GM11168 (cell line): Measurements from ENCODE around the gene WHRN.

Experiments
- in situ Hi-C: fragments of 300-500 bp; cut with MboI; formaldehyde crosslinking; loops from one replicate; pipeline ENCODE4 v1.12.0; 2022; ENCODE audit warnings: low sequenced_read_pairs; ENCODE audit not compliant: unreplicated experiment

Gene WHRN

GRCh38 chr9:114505187-114506081, at the start of gene WHRN:
Gene WHRN, minus strand, starts transcription at chr9:114505473. Its CDS starts 672 bp downstream, at chr9:114504801.
- in situ Hi-C loops: no loop called here

DNA sequence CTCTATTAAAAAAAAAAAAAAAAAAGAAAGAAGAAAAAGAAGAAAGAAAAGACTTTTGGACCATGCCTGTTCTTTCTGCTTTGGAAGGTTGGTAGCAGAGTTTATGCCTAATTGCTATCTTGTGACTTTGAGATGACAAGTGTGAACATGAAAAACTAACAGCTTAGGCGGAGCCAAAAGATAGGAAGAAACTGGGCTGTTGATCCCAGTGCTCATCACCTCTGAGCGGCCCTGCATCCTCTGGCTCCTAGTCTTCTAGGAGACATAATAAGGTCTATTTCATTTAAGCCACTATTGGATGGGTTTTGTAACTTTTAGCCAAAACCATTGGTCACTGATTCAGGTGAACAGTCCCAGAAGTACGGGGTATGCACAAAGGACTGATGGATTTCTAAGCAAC, 47.9 kb upstream of the WHRN start:
- in situ Hi-C loops: no loop called here

DNA sequence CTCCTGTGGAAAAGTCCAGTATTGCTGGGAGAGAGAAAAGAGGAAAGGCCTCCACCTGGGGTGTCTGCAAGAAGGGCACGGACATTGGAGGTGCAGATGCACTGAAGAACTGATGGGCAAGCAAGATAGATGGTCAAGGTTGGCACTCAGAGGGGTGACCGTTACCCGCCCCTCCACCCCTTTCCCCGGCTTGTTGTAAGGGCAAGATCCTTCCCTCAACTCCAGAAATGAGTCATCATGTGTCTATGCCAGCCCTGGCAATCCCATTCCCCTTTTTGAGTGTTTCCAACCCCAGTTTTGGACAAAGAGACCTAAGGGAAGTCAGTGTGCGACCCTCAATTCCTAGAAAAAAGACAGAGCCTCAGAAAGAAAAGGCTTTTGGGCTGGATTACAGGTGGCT, 47.4 kb upstream of the WHRN start:
- in situ Hi-C loops: no loop called here

DNA sequence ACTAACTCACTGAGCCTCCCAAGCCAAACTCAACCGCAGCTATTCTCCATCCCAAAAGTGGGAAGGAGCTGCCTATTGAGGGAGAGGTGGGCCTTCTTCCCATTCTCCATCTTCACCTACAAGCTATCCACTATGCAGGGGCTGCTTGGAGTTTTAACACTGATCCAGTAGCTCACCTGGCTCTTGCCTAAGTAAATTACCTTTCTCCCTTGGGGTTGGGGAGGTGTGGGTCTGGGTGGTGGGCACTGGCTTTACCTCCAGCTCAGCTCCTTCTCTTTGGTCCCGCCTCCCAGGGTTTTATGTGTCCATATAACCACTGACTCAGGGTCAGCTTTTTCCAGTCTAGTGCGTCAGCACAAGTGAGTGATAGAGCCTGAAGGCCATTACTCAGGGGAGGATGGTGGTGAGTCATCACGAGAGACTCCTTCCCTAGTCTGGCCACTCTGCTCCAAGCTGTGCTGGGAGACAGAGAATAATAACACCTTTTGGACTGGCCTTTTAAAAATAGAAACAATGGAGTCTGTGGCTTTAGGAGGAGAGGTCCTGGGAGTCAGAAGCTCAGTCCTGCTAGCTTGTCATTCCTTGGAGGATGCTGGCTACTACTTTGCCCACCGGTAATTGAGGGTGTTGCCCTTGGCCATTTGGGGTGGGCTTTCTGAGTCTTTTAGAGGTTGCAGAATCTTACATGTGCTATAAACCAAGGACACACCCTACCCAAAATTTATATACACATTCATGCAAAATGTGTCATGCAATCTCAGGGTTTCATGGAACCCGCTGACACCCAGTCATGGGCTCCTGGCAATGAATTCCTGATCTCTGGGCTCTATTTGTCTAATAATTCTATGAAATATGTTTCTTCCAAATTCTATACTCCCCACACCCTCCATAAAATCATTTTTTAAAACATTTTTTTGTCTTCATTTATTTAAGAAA, 46.7 kb upstream of the WHRN start:
- in situ Hi-C loops: no loop called here

- in situ Hi-C loops: no loop called here
Measured at GRCh38 chr9:114549697-114550330, 44.5 kb upstream of the WHRN start.

GRCh38 chr9:114546851-114547250, 41.6 kb upstream of the WHRN start:
- in situ Hi-C loops: no loop called here

DNA sequence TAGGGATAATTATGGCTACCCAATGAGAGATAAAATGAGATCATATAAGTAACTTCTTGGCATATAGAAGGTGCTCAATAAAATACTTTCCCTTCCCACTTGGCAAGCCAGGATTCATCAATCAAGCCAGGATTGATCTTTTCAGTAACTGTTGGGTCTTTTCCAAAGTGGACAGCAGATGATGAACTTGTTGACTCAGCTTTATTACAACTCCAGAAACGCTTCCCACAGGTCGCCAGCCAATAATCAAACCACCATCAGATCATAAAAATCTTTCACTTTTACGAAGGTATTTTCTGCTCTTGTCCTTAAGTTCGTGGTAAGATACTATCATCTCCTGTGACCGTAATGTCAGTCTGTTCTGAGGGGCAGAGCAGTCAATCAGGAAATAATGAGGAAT, 39.8 kb upstream of the WHRN start:
- in situ Hi-C loops: no loop called here

DNA sequence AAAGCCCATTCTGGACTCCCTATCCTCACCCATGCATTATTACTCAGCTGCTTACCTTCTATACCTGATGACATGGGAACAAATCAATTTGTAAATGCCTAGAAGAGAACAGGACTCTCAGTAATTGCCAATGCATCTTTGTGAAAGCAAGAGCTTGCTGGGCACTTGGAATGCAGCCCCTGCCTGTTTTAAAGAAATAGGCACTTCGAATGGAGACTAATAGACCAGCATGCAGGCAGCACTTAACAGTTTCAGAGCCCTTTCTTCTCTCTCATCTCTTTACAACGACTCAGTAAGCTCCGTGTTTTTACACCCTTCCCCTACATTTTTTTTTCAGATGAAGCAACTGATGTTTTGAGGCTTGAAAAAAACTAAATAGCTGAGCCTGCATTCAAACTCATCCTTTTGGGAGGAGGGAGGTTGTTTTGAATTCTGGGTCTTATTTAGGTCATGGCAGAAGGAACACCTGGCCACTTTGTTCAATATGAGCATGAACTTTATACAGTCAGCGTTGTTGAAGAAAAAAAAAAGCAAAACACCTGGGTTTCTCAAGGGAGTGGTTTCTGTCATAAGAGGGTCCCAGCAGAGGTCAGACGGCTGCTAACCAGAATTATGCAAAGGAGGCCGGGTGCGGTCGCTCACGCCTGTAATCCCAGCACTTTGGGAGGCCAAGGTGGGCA, 34.6 kb upstream of the WHRN start:
- in situ Hi-C loops: no loop called here

- in situ Hi-C loops: no loop called here
Measured at GRCh38 chr9:114538241-114538640, 33.0 kb upstream of the WHRN start.

GRCh38 chr9:114532561-114533237, 27.4 kb upstream of the WHRN start:
- in situ Hi-C loops: no loop called here

DNA sequence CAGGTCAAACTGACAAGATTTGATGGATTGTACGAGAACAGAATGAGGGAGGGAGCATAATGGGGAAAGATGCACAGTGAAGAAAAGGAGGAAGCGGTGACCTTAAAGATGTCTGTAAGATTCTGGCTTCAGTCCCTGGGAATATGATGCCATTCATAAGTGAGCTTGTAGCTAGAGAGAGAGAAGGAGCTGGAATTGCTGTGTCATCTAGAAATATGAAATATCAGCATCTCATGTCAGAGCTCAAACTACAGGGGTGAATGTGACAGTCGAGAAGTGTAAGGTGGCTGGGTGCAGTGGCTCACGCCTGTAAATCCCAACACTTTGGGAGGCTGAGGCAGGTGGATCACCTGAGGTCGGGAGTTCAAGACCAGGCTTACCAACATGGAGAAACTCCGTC, 24.0 kb upstream of the WHRN start:
- in situ Hi-C loops: no loop called here

GRCh38 chr9:114526807-114527206, 21.5 kb upstream of the WHRN start:
- in situ Hi-C loops: no loop called here

- in situ Hi-C loops: no loop called here
Measured at GRCh38 chr9:114525513-114525912, 20.2 kb upstream of the WHRN start.

DNA sequence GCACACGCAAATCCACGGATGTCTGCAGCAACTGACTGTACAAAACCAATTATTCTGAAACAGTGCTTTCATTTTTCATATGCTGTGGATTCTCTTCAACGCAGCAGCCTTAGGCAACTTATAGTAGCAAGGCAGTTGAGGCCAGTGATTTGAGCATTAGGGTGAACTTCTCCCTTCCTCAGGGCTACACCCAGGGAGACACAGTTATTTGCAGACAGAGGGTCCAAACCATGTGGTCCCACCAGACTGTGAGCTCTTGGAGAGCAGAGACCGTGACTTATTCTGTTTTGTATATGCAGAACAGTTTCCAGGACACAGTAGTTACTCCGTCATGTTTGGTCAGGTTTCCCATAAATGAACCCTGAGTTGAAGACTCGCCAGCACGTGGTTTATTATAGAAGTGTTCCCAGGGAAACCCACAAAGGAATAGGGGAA, 19.0 kb upstream of the WHRN start:
- in situ Hi-C loops: no loop called here

DNA sequence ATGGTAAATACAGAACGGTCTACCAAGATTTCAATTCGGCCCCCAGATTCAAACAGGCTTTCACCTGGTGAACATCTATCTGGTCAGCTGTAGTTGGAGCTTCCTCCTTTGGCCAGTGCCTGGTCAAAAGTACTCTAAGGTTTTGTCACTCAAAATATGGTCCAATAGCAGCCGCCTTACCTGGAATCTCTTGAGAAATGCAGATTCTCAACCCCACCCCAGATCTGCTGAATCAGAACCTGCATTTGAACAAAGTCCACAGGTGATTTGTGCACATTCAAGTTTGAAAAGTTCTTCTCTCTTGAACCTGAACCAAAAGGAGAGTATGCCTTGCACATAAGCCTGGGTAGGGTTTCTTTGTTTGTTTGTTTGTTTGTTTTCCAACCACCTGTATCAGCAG, 17.6 kb upstream of the WHRN start:
- in situ Hi-C loops: no loop called here

DNA sequence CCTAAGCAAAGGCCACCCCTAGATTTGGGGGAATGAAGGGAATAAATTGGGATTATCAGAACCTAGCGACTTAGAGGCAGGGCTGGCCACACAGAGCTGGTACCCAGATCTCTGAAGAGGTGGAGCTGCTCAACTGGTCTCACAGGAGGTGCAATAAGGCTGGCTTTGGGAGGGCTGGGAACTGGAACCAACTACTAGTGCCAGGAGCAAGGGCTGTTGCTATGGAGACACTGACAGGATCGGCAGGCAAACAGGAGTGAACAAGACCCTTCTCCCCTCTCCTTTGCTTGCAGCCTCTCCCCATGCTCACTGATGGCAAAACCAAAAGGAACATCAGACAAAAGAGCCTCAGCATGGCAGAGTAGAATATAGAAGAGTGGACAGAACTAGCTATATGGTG, 17.0 kb upstream of the WHRN start:
- in situ Hi-C loops: no loop called here

DNA sequence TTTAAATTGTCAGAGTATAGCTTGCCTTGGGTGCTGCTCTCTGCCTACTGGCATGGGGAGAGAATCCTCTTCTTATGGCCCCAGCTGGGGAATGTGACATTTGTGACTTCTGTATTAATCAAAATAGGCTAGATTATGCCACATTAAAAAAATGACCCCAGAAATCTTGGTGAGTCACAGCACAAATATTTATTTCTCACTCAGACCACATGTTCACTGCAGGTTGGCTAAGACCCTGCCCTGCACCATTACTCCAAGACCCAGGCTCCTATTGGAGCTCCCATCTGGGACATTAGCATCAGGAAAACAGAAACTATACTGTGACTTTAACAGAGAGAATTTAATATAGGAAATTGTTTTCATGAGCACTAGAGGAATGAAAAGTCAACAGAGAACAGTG, 16.6 kb upstream of the WHRN start:
- in situ Hi-C loops: no loop called here

DNA sequence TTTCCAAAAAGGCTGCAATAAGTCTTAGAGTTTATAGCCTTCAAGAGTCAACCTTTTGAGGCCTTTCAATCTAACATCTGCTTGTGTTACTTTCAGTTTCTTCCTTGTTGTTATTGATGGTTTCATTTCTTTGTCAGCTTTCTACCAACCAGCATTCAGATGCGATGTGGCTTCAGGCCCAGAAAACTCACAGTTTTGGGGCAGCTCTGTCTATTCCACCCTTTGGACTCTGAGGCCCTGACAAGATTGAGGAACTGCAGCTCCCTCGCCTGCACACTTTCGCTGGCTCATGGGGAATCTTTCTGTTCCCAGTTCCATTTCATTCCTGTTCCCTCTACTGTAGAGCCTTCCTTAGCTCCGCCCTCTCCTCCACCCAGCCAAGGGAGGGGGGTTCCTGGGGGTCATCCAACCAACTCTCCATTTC, 13.3 kb upstream of the WHRN start:
- in situ Hi-C loops: no loop called here

GRCh38 chr9:114518120-114518519, 12.8 kb upstream of the WHRN start:
- in situ Hi-C loops: no loop called here

- in situ Hi-C loops: no loop called here
Measured at GRCh38 chr9:114516913-114517312, 11.6 kb upstream of the WHRN start.
